Mucosa of stomach (tissue), 1 donor: ENCODE results near the gene SMYD2.

Experiments used
- H3K27me3 ChIP-seq: one replicate; pipeline ENCODE4 v1.7.0; 2013; ENCODE audit warnings: mild to moderate bottlenecking, low read length; ENCODE audit not compliant: control insufficient read depth, insufficient read depth
- H3K36me3 ChIP-seq: one replicate; pipeline ENCODE4 v1.7.0; 2013; ENCODE audit warnings: low read length; ENCODE audit not compliant: control insufficient read depth, insufficient read depth
- H3K4me1 ChIP-seq: one replicate; pipeline ENCODE4 v1.7.0; 2013; ENCODE audit warnings: mild to moderate bottlenecking, low read length; ENCODE audit not compliant: control insufficient read depth, insufficient read depth
- H3K4me3 ChIP-seq: one replicate; pipeline ENCODE4 v1.7.0; 2013; ENCODE audit warnings: low read length
- H3K9ac ChIP-seq: one replicate; pipeline ENCODE4 v1.7.0; 2013; ENCODE audit warnings: mild to moderate bottlenecking, low read length, moderate library complexity
- H3K9me3 ChIP-seq: one replicate; pipeline ENCODE4 v1.7.0; 2013; ENCODE audit warnings: mild to moderate bottlenecking, low read length, moderate library complexity; ENCODE audit not compliant: control insufficient read depth
- donor health status: Pancreatic carcinoma.

SMYD2 gene

DNA sequence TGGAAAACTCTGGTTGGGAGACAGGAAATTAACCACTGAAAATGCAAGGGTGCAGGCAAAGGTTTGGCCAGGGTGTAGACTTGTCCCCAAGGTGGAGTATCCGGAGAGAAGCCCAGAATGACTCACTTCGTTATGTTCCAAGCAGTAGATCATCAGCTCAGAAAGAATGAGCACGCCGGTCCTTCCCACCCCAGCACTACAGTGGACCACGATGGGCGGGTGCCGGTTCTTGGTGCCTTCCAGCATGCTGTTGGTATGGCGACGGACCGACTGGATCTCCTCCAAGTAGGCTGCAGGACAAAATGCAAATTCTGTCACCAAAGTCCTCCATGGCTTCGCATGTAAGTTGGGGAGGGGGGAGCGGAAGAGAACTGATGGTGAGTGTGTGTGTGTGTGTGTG is 83.4 kb downstream of the SMYD2 start:
- Histone ChIP-seq H3K36me3 (peaks cover 7% of the 10 kb centered on the region), H3K27me3 (no peaks in the 10 kb centered on the region), H3K4me1 (no peaks in the 10 kb centered on the region), H3K9me3 (no peaks in the 10 kb centered on the region), H3K4me3 (no peak overlapping the region), H3K9ac (no peak overlapping the region)

DNA sequence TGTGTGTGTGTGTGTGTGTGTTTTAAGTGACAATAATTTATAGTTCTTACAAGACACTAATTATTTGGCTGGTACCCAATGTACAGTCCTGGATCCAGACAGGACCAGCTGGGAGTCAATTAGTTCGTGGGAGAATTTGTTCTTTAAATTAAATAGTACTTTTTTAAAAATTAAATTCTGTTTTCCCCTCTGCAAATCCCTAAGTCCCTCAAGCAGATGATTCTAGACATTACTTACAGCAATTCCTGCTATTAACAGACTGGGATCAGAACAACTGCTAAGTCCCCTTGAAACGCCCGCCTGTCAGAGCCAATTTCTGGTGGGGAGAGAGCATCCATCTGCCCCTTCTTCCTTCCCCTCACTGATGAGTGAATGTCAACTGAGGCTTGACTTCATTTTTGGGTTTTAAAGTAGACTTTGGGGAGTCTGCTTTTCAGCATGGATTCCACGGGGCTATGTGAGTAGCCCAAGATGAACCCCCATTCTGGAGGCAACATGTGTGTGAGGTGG is 83.9 kb downstream of the SMYD2 start:
- Histone ChIP-seq H3K36me3 (peaks cover 7% of the 10 kb centered on the region), H3K27me3 (no peaks in the 10 kb centered on the region), H3K4me1 (no peaks in the 10 kb centered on the region), H3K9me3 (no peaks in the 10 kb centered on the region), H3K4me3 (no peak overlapping the region), H3K9ac (no peak overlapping the region)

DNA sequence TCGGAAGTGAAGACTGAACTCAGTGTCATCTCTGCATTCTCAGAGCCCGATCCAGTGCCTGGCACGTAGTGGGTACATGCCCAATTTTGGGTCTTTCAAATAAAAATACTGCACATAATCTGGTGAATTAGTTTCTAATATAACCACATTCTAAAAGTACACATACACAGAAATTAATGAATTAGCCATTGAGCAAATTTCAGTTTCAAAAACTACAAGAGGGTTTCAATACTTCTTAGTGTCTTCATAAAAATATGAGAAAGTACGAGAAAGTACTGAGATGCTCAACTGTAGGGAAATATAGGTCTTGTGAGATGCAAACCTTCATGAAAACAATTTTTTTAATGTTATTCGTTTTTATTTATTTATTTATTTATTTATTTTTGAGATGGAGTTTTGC is 86.9 kb downstream of the SMYD2 start:
- H3K9ac ChIP-seq = no peak overlapping the region
- H3K9me3 ChIP-seq = no peaks in the 10 kb centered on the region
- no peak overlapping the region for H3K4me3 ChIP-seq
- H3K27me3 ChIP-seq = no peaks in the 10 kb centered on the region
- no peaks in the 10 kb centered on the region for H3K36me3 ChIP-seq
- H3K4me1 ChIP-seq = no peaks in the 10 kb centered on the region

DNA sequence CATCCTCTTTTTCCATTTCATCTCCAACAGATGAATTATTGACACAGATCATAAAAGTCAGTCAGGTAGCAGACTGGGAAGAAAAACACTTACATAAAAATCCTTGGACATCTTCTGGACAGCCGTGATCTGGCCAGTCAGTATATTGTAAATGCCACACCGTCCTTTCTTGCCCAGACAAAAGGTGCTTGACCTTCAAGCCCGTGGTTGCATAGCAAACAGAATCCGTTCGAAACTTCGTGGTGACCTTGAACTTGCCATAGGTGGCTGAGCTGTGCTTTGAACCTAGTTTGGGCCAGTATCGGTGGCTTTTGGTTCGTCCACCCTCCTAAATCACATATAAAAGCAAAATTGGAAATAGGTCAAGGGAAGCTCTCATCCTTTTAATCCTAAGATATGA is 88.4 kb downstream of the SMYD2 start:
- Histone ChIP-seq H3K4me1 (no peaks in the 10 kb centered on the region), H3K27me3 (no peaks in the 10 kb centered on the region), H3K9ac (no peak overlapping the region), H3K9me3 (no peaks in the 10 kb centered on the region), H3K4me3 (no peak overlapping the region), H3K36me3 (no peaks in the 10 kb centered on the region)

DNA sequence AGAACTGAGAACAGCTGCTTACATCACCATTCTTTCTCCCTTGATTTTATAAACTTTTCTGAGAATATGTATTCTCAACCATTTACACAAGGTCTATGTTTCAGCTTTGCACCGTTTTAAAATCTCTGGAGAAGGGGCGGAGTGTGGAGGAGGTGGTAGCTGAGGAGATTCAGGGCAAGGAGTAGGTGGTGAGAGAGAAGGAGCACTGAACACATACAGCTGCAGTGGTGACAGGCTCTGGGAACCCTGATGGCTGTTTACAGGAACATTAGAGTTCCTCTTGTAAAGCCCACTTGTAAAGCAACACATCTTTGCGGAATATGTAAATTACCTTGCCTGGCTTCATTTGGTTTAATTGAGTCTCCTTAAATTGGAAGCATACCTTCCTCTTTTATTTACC is 89.7 kb downstream of the SMYD2 start:
- H3K4me1 ChIP-seq = no peaks in the 10 kb centered on the region
- H3K36me3 ChIP-seq = no peaks in the 10 kb centered on the region

DNA sequence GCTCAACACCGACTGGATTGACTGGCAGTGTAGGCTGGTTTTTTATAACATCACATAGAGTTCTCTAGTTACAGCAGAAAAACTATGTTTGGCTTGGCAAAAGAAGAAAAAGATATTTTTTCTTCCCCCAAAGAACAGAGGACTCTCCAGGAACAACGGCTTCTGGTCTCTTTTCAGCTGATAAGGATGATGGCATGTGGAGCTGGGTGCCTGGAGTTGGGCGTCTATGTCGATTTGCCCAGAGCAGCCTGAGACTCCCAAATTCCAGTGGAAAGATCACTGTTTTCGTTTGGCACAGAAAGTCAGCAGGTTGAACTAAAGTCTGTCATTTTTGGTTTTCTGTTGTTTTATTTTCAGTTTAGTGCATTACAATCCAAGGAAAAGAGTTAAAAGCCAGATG is 91.1 kb downstream of the SMYD2 start:
- no peak overlapping the region for H3K4me3 ChIP-seq
- no peaks in the 10 kb centered on the region for H3K36me3 ChIP-seq
- no peaks in the 10 kb centered on the region for H3K4me1 ChIP-seq
- H3K27me3 ChIP-seq = no peaks in the 10 kb centered on the region
- H3K9ac ChIP-seq = no peak overlapping the region
- no peaks in the 10 kb centered on the region for H3K9me3 ChIP-seq

More for the DNA sequence above, 89.7 kb downstream of the SMYD2 start:
- Histone ChIP-seq H3K27me3 (no peaks in the 10 kb centered on the region), H3K4me3 (no peak overlapping the region), H3K9ac (no peak overlapping the region), H3K9me3 (no peaks in the 10 kb centered on the region)

DNA sequence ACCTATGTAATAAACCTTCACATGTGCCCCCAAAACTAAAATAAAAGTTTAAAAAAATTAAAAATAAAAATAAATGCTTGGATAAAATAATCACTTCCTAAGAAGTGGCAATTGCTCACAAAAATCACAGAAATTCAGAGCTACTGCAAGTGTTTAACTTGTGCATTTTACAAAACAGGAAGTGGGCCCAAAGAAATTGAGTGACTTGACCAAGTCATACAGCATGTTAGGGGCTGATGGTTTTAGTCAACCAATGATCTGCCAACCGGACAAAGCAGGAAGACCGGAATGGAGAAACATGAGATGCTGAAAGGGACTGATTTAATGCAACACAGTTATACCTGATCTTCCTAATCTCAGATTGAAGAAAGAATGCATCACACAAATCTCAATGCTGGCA is 96.5 kb downstream of the SMYD2 start:
- Histone ChIP-seq H3K9me3 (no peaks in the 10 kb centered on the region), H3K4me3 (no peak overlapping the region), H3K27me3 (no peaks in the 10 kb centered on the region), H3K9ac (no peak overlapping the region), H3K36me3 (no peaks in the 10 kb centered on the region), H3K4me1 (no peaks in the 10 kb centered on the region)

DNA sequence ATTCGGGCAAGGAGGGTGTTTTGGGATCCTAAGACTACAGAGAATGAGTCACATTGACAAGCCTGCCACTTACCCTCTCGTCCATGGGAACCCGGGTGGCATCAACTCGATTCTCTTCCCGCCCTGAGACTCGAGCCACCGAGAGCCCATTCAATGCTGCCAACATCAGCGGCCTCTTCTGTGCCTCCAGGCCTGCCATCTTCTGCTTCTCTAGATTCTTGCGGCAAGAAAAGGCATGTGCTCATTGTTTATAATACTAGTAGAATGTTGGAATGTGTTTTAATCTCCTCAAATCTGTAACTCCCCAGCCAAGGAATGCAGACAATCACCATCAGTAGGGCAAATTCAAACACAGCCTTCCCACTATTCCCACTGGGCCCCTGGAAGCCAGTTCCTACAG is 96.9 kb downstream of the SMYD2 start:
- Histone ChIP-seq H3K4me1 (no peaks in the 10 kb centered on the region), H3K4me3 (no peak overlapping the region), H3K9me3 (no peaks in the 10 kb centered on the region), H3K9ac (no peak overlapping the region), H3K27me3 (no peaks in the 10 kb centered on the region), H3K36me3 (no peaks in the 10 kb centered on the region)

DNA sequence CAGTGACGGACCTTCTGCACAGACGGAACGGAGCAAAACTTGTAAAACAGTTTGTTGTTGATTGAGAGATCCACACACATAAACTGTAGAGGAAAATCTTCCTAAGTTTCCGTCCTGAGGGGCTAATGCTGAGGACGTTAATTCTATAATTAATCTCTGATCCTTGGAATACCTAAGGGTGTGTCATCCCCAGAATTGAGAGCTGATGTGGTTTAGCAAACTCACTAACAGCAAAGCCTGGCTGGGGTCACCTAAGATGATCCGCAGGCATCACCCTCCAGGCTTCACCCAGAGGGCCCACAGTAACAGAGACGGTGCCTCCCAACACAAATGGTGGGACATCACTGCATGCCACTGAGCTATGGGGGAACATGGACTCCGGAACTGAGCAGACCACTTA is 97.5 kb downstream of the SMYD2 start:
- Histone ChIP-seq H3K27me3 (no peaks in the 10 kb centered on the region), H3K4me1 (no peaks in the 10 kb centered on the region), H3K9me3 (no peaks in the 10 kb centered on the region), H3K36me3 (peaks cover 3% of the 10 kb centered on the region), H3K4me3 (no peak overlapping the region), H3K9ac (no peak overlapping the region)

DNA sequence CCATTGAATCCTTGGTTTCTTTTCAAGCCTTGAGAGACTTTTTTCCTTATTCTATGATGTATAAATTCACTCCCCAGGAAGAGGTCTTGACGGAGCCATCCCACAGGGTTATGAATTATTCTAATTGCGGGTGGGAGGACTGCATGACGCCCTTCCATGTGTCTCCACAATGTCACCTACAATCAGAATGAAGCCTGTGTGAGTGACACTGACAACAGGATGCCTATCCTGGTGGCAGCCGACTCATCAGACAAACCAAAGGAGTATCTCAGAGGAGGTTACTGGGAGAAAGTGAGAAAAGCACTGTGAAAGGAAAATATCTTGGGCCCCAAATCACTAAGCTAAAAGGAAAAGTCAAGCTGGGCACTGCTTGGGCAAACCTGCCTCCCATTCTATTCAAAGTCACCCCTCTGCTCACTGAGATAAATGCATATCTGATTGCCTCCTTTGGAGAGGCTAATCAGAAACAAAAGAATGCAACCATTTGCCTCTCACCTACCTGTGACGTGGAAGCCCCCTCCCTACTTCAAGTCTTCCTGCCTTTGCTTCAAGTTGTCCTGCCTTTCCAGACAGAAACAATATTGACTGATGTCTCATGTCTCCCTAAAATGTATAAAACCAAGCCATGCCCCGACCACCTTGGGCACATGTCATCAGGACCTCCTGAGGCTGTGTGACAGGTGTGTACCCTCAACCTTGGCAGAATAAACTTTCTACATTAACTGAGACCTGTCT is 98.4 kb downstream of the SMYD2 start:
- H3K4me3 ChIP-seq = no peak overlapping the region
- H3K4me1 ChIP-seq = no peaks in the 10 kb centered on the region
- no peak overlapping the region for H3K9ac ChIP-seq
- no peaks in the 10 kb centered on the region for H3K27me3 ChIP-seq
- H3K36me3 ChIP-seq = peaks cover 9% of the 10 kb centered on the region
- H3K9me3 ChIP-seq = no peaks in the 10 kb centered on the region

DNA sequence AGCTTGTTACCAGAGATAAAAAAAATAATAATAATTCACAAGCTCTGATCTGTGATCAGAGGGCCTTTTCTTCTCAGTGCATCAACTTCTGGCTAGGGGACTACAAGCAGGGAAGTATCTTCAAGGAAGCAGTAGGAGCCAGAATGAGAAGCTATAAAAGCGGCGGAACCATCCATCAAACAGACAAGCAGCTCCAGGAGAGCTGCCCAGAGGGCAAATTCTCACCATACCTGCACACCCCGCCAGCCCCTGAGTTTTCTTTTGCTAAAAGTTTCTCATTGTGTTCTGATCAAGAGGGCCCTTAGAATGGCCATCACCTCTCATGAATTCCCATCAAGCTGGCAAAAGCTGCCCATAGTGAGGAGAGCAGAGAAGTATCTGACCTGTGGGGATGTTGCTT is 99.4 kb downstream of the SMYD2 start:
- Histone ChIP-seq H3K9ac (no peak overlapping the region), H3K4me3 (no peak overlapping the region), H3K36me3 (peaks cover 9% of the 10 kb centered on the region), H3K9me3 (no peaks in the 10 kb centered on the region), H3K4me1 (no peaks in the 10 kb centered on the region), H3K27me3 (no peaks in the 10 kb centered on the region)

DNA sequence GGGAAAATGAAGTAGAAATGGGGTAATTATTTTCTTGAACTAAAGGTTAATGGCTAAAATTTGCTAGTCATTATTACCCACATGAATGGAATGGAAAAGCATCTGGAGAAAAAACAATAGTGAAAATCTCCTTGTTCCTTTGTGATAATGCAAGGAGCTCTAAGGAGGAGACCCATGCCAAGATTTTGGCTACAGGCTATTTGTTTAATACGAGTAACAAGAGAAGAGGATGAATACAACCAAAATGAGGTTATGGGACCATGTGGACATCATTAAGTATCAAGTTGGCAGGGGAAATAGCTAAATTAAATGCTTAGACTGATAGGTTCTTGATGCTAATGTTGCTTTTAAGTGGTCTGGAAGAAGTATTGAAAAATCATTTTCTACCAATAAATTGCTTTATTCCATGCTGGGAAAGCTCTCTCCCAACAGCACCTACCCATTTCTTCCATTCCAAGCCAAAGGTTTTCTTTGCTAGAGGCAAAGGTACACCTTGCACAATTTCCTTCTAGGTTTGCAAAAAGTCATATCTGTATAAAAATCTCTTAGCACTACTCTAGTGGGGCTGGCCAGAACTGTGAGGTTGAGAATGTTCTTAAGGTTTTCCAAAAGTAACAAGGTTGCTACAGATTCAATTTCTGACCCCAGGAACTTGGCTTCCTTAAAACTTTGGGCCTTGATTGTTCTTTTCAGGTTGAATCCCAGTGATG is 100.2 kb downstream of the SMYD2 start:
- Histone ChIP-seq H3K4me3 (no peak overlapping the region), H3K9me3 (no peaks in the 10 kb centered on the region), H3K36me3 (peaks cover 9% of the 10 kb centered on the region), H3K27me3 (no peaks in the 10 kb centered on the region), H3K9ac (no peak overlapping the region), H3K4me1 (no peaks in the 10 kb centered on the region)
